Right hindlimb (tissue), 1 donor: ENCODE data around the gene CRYAA.
"Not testable (repeated sequence)": the region's sequence is repeated elsewhere in the genome, so short reads cannot be mapped to it uniquely, and the experiment has no call there.

Source experiments
- DNase-seq: peaks from one replicate; pipeline ENCODE4 v3.0.0-alpha.2; 2018

CRYAA gene

GRCh38 chr21:43177043-43177906, 8.5 kb downstream of the CRYAA start:
- not testable (repeated sequence) for DNase-seq

- DNase-seq = not testable (repeated sequence)
Measured at GRCh38 chr21:43178175-43178826, 9.5 kb downstream of the CRYAA start.

GRCh38 chr21:43181033-43181432, 12.2 kb downstream of the CRYAA start:
- DNase-seq = not testable (repeated sequence)

GRCh38 chr21:43187268-43187667, 18.5 kb downstream of the CRYAA start:
- DNase-seq = not testable (repeated sequence)

GRCh38 chr21:43187715-43188114, 18.9 kb downstream of the CRYAA start:
- DNase-seq = peak; percentile 6

GRCh38 chr21:43188181-43188580, 19.4 kb downstream of the CRYAA start:
- DNase-seq = peak; percentile 4

- peak; percentile 61 for DNase-seq
Measured at GRCh38 chr21:43188592-43189210, 19.9 kb downstream of the CRYAA start.

- DNase-seq = peak; percentile 3
Measured at GRCh38 chr21:43189936-43190335, 21.1 kb downstream of the CRYAA start.

- DNase-seq = peak; percentile 14
Measured at GRCh38 chr21:43190544-43190943, 21.7 kb downstream of the CRYAA start.

GRCh38 chr21:43190951-43191350, 22.1 kb downstream of the CRYAA start:
- DNase-seq = no peak

GRCh38 chr21:43191521-43191920, 22.7 kb downstream of the CRYAA start:
- peak; percentile 12 for DNase-seq

GRCh38 chr21:43191971-43192370, 23.2 kb downstream of the CRYAA start:
- no peak for DNase-seq

- peak; percentile 11 for DNase-seq
Measured at GRCh38 chr21:43192501-43193081, 23.8 kb downstream of the CRYAA start.

- no peak for DNase-seq
Measured at GRCh38 chr21:43193088-43193650, 24.4 kb downstream of the CRYAA start.

GRCh38 chr21:43193651-43194302, 25.0 kb downstream of the CRYAA start:
- peak; percentile 71 for DNase-seq

GRCh38 chr21:43194303-43195120, 25.7 kb downstream of the CRYAA start:
- peak; percentile 10 for DNase-seq

GRCh38 chr21:43195121-43196021, 26.6 kb downstream of the CRYAA start:
- peak; percentile 27 for DNase-seq

GRCh38 chr21:43196826-43197225, 28.0 kb downstream of the CRYAA start:
- peak; percentile 59 for DNase-seq

- no peak for DNase-seq
Measured at GRCh38 chr21:43198376-43198775, 29.6 kb downstream of the CRYAA start.

- no peak for DNase-seq
Measured at GRCh38 chr21:43201491-43201890, 32.7 kb downstream of the CRYAA start.
